Measurements from ENCODE around the gene FAM13A.

GRCh38 chr4:88803600-88804096 lies 253.3 kb downstream of the FAM13A start:
- no peak for TF ChIP-seq POLR2A (IDR thresholded peaks at IDR 0.05; ENCODE audit: low read depth, low read length)
- no peak for TF ChIP-seq TAF1 (IDR thresholded peaks at IDR 0.05; ENCODE audit: low read depth, low read length)

Data from GM12891 (cell line).